Endothelial cell (in vitro differentiated cells): ENCODE data around the gene TSPYL4. TPM values are rescaled to one million over a fixed set of nuclear protein-coding genes. Genes with fewer than 3 reads are reported as not detected.

Source experiments
- DNase-seq: peaks from one replicate; pipeline ENCODE4 v3.0.0; 2021; ENCODE audit warnings: low spot score
- H3K27ac Mint-ChIP-seq: one replicate; pipeline ENCODE4 v1.8.0; 2021; ENCODE audit warnings: mixed read lengths, inconsistent platforms; ENCODE audit not compliant: unreplicated experiment
- H3K27me3 Mint-ChIP-seq: one replicate; pipeline ENCODE4 v1.8.0; 2021; ENCODE audit warnings: mild to moderate bottlenecking, moderate library complexity, mixed read lengths, inconsistent platforms; ENCODE audit not compliant: unreplicated experiment
- H3K36me3 Mint-ChIP-seq: one replicate; pipeline ENCODE4 v1.8.0; 2021; ENCODE audit warnings: mild to moderate bottlenecking, low read depth, mixed read lengths, inconsistent platforms; ENCODE audit not compliant: unreplicated experiment
- H3K4me1 Mint-ChIP-seq: one replicate; pipeline ENCODE4 v1.8.0; 2021; ENCODE audit warnings: mild to moderate bottlenecking, mixed read lengths, inconsistent platforms; ENCODE audit not compliant: unreplicated experiment
- H3K4me3 Mint-ChIP-seq: one replicate; pipeline ENCODE4 v1.8.0; 2021; ENCODE audit warnings: mild to moderate bottlenecking, mixed read lengths, inconsistent platforms; ENCODE audit not compliant: unreplicated experiment
- H3K9me3 Mint-ChIP-seq: one replicate; pipeline ENCODE4 v1.8.0; 2021; ENCODE audit warnings: mixed read lengths, inconsistent platforms; ENCODE audit not compliant: unreplicated experiment
- total RNA-seq: library from RNA; stranded (reverse); fragmentation: NEBNext Ultra II Directional; extraction: Animal tissue kit (Norgen Biotek cat#: 25700); gene quantifications from one replicate; pipeline ENCODE4 v1.2.1, GENCODE V29; 2021; ENCODE audit not compliant: unreplicated experiment
- TF ChIP-seq, protein P1 (sequence below): fragments of 200-600 bp; sonication (generic); IDR thresholded peaks from one replicate; pipeline ENCODE4 v1.5.0; 2021; ENCODE audit warnings: antibody characterized with exemption; ENCODE audit not compliant: unreplicated experiment

TSPYL4 gene
- total RNA-seq, 1 donor from 2014 or later = 21.1 TPM

DNA sequence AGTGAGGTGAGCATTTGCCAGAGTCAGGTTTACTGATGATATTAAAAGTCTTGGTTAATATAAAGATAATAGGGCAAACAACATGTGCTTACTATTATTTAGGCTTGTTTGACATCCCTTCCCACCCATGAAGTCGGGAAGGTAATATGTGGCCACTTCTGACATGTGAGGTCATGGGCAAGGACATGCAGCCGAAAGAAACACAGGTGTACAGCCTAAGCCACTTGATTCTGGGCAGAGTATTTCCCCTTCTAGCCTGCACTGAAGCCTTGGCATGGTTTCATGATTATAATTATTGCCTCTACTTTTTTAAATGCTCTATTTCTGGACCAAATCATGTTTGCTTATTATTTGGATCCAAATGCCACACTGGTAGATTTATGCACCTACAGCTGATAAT lies 52.3 kb downstream of the TSPYL4 start:
- Mint-ChIP-seq H3K4me1 (peaks cover 8% of the 10 kb centered on the region), H3K9me3 (no peaks in the 10 kb centered on the region), H3K27ac (no peak overlapping the region), H3K4me3 (no peak overlapping the region), H3K36me3 (no peaks in the 10 kb centered on the region), H3K27me3 (no peaks in the 10 kb centered on the region)
- no peak for DNase-seq
- TF ChIP-seq, protein P1, sequence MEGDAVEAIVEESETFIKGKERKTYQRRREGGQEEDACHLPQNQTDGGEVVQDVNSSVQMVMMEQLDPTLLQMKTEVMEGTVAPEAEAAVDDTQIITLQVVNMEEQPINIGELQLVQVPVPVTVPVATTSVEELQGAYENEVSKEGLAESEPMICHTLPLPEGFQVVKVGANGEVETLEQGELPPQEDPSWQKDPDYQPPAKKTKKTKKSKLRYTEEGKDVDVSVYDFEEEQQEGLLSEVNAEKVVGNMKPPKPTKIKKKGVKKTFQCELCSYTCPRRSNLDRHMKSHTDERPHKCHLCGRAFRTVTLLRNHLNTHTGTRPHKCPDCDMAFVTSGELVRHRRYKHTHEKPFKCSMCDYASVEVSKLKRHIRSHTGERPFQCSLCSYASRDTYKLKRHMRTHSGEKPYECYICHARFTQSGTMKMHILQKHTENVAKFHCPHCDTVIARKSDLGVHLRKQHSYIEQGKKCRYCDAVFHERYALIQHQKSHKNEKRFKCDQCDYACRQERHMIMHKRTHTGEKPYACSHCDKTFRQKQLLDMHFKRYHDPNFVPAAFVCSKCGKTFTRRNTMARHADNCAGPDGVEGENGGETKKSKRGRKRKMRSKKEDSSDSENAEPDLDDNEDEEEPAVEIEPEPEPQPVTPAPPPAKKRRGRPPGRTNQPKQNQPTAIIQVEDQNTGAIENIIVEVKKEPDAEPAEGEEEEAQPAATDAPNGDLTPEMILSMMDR = no peak

- H3K4me1 Mint-ChIP-seq = peaks cover 12% of the 10 kb centered on the region
- no peaks in the 10 kb centered on the region for H3K9me3 Mint-ChIP-seq
- H3K27me3 Mint-ChIP-seq = no peaks in the 10 kb centered on the region
- H3K4me3 Mint-ChIP-seq = no peak overlapping the region
- no peak for DNase-seq
- TF ChIP-seq, protein P1 = no peak
- H3K27ac Mint-ChIP-seq = no peak overlapping the region
- no peaks in the 10 kb centered on the region for H3K36me3 Mint-ChIP-seq
Measured at GRCh38 chr6:116200619-116201249, 53.1 kb downstream of the TSPYL4 start.

Other genes starting within 250 kb of the TSPYL4 start
- 0.08 TPM for gene FRK, start 193.2 kb downstream of the TSPYL4 start, total RNA-seq
- 33.9 TPM for gene NT5DC1, start 153.2 kb downstream of the TSPYL4 start, total RNA-seq
- gene COL10A1, start 127.9 kb downstream of the TSPYL4 start, total RNA-seq = not detected
- 76.4 TPM for gene TSPYL1, start 25.9 kb upstream of the TSPYL4 start, total RNA-seq
- gene DSE, start 116.9 kb upstream of the TSPYL4 start, total RNA-seq = 26.5 TPM
- 1.3 TPM for gene CALHM6, start 207.3 kb upstream of the TSPYL4 start, total RNA-seq